ENCODE data around the gene PARP8.
"Not testable (repeated sequence)": the region's sequence is repeated elsewhere in the genome, so short reads cannot be mapped to it uniquely, and the experiment has no call there.

The PARP8 gene

GRCh38 chr5:50691399-50692016 lies 25.1 kb downstream of the PARP8 start:
- DNase-seq: no peak

- DNase-seq: no peak
These were observed 27.7 kb downstream of the PARP8 start for GRCh38 chr5:50694027-50694590.

- not testable (repeated sequence) for DNase-seq
These were observed 28.2 kb downstream of the PARP8 start for GRCh38 chr5:50694626-50695025.

- no peak for DNase-seq
These were observed 31.3 kb downstream of the PARP8 start for GRCh38 chr5:50697739-50698138.

GRCh38 chr5:50699737-50700136 lies 33.3 kb downstream of the PARP8 start:
- DNase-seq: no peak

GRCh38 chr5:50700706-50701105 lies 34.3 kb downstream of the PARP8 start:
- DNase-seq: no peak

- no peak for DNase-seq
These were observed 36.4 kb downstream of the PARP8 start for GRCh38 chr5:50702615-50703366.

- no peak for DNase-seq
These were observed 36.9 kb downstream of the PARP8 start for GRCh38 chr5:50703367-50703666.

- DNase-seq: no peak
These were observed 38.3 kb downstream of the PARP8 start for GRCh38 chr5:50704730-50705129.

GRCh38 chr5:50709471-50709870 lies 43.0 kb downstream of the PARP8 start:
- no peak for DNase-seq

- no peak for DNase-seq
These were observed 44.4 kb downstream of the PARP8 start for GRCh38 chr5:50710838-50711237.

- DNase-seq: peak; percentile 34
These were observed 44.8 kb downstream of the PARP8 start for GRCh38 chr5:50711280-50711679.

- no peak for DNase-seq
These were observed 46.0 kb downstream of the PARP8 start for GRCh38 chr5:50712479-50712878.

GRCh38 chr5:50715001-50715400 lies 48.6 kb downstream of the PARP8 start:
- DNase-seq: no peak

- DNase-seq: no peak
These were observed 49.7 kb downstream of the PARP8 start for GRCh38 chr5:50716134-50716533.

- DNase-seq: no peak
These were observed 51.2 kb downstream of the PARP8 start for GRCh38 chr5:50717651-50718050.

- DNase-seq: no peak
These were observed 53.7 kb downstream of the PARP8 start for GRCh38 chr5:50720061-50720710.

- DNase-seq: no peak
These were observed 55.8 kb downstream of the PARP8 start for GRCh38 chr5:50722223-50722622.

- no peak for DNase-seq
These were observed 57.8 kb downstream of the PARP8 start for GRCh38 chr5:50724262-50724661.

- DNase-seq: no peak
These were observed 59.5 kb downstream of the PARP8 start for GRCh38 chr5:50725800-50726474.

- no peak for DNase-seq
These were observed 60.2 kb downstream of the PARP8 start for GRCh38 chr5:50726475-50727148.

GRCh38 chr5:50727149-50727496 lies 60.7 kb downstream of the PARP8 start:
- DNase-seq: no peak

- DNase-seq: no peak
These were observed 61.4 kb downstream of the PARP8 start for GRCh38 chr5:50727845-50728244.
